DMS79 (cell line): ENCODE data around the gene SLC4A2.
A peak's percentile ranks its signal among the peaks of the same experiment; 100 is the strongest.
"Not testable (repeated sequence)": the region's sequence is repeated elsewhere in the genome, so short reads cannot be mapped to it uniquely, and the experiment has no call there.

ENCODE experiments used
- DNase-seq: peaks from one replicate; lab custom pipeline; 2025; lab: John Stamatoyannopoulos, UW

SLC4A2 gene

DNA sequence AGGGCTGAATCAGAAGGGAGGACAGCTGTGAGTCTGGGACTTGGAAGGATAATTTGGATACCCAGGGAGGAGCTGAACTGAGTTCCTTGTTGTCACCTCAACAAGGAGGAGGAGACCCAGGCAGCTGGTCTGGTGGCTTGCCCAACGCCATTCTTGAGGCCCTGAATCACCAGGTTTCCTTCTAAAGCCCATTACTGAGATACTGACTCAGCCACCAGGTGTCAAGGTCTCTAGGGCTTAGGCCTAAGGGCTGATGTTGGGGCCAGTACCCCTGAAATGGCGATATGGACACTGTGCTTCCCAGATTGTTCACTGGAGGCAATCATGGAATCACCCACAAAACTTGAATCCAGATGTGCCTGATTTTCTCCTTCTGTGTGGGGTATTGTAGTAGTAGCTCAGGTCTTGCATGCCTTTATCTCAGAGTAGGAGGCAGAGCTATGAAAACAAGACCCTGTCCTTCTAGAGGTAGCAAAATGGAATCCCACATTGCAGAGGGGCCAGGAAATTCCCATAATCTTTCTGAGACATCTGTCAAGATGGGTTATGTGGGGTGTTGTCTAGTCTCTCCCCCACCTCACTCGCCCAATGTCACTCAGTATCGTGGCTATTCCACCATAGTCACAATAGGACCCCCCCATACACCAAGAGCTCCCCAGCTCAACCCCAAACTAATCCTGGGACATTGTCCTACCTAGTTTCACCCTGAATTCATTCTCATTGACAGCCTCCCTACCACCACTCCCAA lies 33.3 kb upstream of the SLC4A2 start:
- no peak for DNase-seq

DNA sequence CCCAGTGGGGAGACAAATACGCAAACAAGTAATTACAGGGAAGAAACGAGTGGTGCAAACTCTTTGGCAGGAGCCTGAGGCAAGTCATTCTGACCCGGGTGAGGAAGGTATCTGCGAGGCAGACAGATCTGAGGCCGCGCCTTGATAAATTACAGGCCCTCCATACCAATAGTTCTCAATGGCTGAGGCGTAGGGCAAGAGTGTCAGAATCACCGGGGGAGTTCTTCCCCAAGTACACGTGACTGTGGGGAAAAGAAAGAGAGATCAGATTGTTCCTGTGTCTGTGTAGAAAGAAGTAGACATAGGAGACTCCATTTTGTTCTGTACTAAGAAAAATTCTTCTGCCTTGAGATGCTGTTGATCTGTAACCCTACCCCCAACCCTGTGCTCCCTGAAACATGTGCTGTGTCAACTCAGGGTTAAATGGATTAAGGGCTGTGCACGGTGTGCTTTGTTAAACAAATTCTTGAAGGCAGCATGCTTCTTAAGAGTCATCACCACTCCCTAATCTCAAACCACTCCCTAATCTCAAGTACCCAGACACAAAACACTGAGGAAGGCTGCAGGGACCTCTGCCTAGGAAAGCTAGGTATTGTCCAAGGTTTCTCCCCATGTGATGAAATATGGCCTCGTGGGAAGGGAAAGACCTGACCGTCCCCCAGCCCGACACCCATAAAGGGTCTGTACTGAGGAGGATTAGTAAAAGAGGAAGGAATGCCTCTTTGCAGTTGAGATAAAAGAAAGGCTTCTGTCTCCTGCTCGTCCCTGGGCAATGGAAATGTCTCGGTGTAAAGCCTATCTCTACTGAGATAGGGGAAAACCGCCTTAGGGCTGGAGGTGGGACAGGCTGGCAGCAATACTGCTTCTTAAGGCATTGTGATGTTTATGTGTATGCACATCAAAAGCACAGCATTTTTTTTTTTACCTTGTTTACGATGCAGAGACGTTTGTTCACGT lies 32.3 kb upstream of the SLC4A2 start:
- not testable (repeated sequence) for DNase-seq

GRCh38 chr7:151027728-151028130 lies 31.7 kb upstream of the SLC4A2 start:
- not testable (repeated sequence) for DNase-seq

GRCh38 chr7:151028131-151028947 lies 31.1 kb upstream of the SLC4A2 start, which contains the start of gene ABCB8:
ABCB8 (plus strand) TSS chr7:151028450; CDS start chr7:151028516, 66 bp downstream.
- peak; percentile 97 for DNase-seq

DNA sequence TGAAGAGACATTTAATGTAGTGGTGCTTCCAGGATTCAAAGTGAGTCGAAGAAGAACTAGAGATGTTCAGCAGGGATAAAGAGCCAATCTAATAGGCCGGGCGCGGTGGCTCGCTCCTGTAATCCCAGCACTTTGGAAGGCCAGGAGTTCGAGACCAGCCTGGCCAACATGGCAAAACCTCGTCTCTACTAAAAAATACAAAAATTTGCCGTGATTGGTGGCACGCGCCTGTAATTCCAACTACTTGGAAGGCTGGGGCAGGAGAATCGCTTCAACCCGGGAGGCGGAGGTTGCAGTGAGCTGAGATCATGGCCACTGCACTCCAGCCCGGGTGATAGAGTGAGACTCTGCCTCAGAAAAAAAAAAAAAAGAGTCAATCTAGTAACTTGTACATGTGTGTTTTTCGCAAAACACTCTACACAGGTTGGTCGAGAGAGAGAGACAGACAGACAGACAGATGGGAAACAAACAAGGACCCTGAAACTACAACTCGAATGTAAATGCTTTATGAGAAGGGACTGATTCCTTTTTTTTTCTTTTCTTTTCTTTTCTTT lies 30.4 kb upstream of the SLC4A2 start:
- no peak for DNase-seq

- DNase-seq: no peak
These were observed 28.4 kb upstream of the SLC4A2 start for GRCh38 chr7:151031011-151031410.

GRCh38 chr7:151032936-151033863 lies 26.2 kb upstream of the SLC4A2 start:
- DNase-seq: no peak

DNA sequence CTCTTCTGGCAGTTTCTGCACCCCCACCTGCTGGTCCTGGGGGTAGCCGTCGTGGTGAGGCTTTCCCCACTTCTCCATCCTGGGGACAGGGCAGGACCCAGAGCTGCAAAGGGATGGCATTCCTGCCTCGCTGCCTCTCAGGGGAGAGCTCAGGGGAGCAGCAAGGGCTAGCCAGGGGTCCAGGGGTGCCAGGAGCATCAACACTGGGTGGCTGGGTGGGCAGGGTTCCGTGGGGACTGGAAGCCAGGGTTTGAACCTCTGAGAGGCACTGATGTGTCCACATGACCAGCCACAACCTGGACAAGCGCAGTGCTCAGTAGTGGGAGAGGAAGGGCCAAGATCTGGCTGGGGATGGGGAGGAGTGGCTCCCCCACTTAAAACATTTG lies 25.5 kb upstream of the SLC4A2 start:
- no peak for DNase-seq

- DNase-seq: no peak
These were observed 24.9 kb upstream of the SLC4A2 start for GRCh38 chr7:151034312-151035025.

DNA sequence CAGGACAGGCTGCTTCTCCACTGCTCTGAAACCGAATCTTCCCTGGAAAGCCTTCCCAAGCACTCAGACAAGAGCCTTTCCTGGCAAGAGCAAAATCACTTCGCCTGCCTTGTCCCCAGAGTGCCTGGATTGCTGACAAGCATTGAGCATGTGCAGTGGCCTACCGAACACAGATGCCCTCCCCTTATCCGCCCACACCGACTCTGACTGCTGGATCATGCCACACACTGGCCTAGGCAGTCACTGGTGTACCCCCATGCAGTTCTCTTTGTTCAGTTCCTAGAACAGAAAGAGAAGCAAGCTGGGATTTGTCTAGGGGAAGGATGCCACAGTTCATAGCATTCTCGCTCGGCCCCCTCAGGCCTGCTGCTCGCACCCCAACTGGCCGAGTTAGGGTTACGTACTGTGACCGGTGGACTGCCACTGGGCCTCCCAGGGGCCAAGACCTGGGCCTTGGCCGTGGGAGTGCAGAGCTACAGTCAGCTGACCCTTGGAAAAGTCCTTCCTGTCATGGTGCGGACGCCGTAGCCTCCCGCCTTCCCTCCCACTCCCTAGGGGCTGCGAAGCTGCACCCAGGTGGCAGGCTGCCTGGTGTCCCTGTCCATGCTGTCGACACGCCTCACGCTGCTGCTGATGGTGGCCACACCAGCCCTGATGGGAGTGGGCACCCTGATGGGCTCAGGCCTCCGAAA lies 24.2 kb upstream of the SLC4A2 start:
- DNase-seq: no peak

GRCh38 chr7:151035902-151036301 lies 23.5 kb upstream of the SLC4A2 start:
- DNase-seq: no peak

DNA sequence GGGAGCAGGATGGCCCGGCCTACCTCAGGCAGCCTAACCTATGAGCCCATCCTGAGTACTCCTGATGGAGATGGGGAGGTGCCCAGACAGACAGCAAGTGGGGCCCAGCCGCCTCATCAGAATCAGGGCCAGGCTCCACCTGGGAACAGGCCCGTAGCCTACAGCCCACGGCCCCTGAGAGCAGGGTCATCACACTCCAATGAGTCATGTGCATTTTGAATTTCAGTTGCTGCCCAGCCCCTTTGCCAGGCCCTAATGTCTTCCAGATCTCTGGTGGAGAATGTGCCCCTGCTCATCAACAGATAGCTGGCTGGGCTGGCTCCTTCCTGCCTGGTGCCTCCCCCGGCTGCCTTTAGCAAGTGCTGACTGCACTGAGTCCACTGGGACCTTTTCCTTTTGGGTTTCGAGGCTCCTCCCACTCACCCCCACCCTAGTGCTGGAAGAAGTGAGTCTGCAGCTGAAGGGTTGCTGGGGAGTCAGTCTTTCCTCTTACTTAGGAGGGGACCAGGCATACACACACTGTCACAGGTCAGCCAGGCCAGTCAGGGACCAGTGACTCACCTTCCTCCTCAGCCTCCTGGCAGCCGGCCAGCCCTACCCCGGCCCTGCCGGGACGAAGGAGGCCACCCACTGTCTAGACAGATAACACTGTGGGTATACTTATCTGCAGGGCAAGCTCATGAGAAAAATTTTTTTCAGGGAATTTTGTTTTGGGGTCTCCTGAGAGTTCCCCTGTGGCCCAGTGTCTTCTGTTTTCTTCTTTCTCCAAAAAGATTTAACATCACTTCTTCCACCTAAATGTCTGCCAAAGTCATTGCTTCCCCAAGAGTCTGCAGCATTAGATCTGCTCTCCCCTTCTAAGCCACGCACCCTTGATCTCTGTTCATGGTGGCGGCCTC lies 20.2 kb upstream of the SLC4A2 start:
- no peak for DNase-seq

DNA sequence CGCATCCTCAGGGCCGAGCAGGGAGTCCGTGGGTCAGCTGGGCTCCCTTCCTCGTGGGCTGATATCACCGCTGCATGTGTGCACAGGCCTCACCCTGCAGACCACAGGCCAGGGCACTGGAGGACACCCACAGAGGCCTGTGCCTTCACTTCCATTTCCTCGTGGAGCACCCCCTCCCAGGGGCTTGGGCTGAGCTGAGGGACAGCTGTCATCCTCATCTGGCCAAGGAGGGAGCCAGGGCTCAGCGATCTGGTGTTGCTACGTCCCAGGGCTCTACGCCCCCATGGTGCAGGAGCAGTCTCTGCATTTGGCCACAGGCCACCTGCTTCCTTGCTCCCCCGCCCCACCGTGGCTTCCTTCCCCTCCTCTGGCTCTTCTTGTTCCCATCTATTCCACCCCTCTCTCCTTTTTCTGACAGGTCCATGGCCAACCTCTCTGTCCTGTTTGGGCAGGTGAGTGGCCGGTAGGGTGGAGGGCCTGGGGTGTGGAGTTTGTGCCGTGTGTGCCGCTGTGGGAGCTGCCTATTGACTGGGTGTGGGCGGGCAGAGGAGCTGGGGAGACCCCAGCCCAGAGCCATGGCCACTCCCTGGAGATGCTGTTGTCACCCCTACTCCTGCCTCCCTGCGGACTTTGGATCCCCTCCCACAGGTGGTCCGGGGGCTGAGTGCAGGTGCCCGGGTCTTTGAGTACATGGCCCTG lies 19.4 kb upstream of the SLC4A2 start:
- no peak for DNase-seq

GRCh38 chr7:151040616-151041375 lies 18.6 kb upstream of the SLC4A2 start:
- no peak for DNase-seq

DNA sequence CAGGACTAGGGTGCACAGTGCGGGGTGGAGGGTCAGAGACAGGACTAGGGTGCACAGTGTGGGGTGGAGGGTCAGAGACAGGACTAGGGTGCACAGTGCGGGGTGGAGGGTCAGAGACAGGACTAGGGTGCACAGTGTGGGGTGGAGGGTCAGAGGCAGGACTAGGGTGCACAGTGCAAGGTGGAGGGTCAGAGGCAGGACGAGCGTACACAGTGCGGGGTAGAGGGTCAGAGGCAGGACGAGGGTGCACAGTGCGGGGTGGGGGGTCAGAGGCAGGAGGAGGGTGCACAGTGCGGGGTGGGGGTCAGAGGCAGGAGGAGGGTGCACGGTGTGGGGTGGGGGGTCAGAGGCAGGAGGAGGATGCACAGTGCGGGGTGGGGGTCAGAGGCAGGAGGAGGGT lies 15.9 kb upstream of the SLC4A2 start:
- DNase-seq: not testable (repeated sequence)

GRCh38 chr7:151043959-151044358 lies 15.4 kb upstream of the SLC4A2 start:
- no peak for DNase-seq

- no peak for DNase-seq
These were observed 14.1 kb upstream of the SLC4A2 start for GRCh38 chr7:151045262-151045661.
